Endothelial cell (in vitro differentiated cells): ENCODE measurements around the gene SORBS1. TPM values are rescaled to one million over a fixed set of nuclear protein-coding genes. Genes with fewer than 3 reads are reported as not detected.
A peak's percentile ranks its signal among the peaks of the same experiment; 100 is the strongest.

Experiments used
- DNase-seq: peaks from one replicate; pipeline ENCODE4 v3.0.0; 2021; ENCODE audit warnings: low spot score
- H3K27ac Mint-ChIP-seq: one replicate; pipeline ENCODE4 v1.8.0; 2021; ENCODE audit warnings: mixed read lengths, inconsistent platforms; ENCODE audit not compliant: unreplicated experiment
- H3K27me3 Mint-ChIP-seq: one replicate; pipeline ENCODE4 v1.8.0; 2021; ENCODE audit warnings: mild to moderate bottlenecking, moderate library complexity, mixed read lengths, inconsistent platforms; ENCODE audit not compliant: unreplicated experiment
- H3K36me3 Mint-ChIP-seq: one replicate; pipeline ENCODE4 v1.8.0; 2021; ENCODE audit warnings: mild to moderate bottlenecking, low read depth, mixed read lengths, inconsistent platforms; ENCODE audit not compliant: unreplicated experiment
- H3K4me1 Mint-ChIP-seq: one replicate; pipeline ENCODE4 v1.8.0; 2021; ENCODE audit warnings: mild to moderate bottlenecking, mixed read lengths, inconsistent platforms; ENCODE audit not compliant: unreplicated experiment
- H3K4me3 Mint-ChIP-seq: one replicate; pipeline ENCODE4 v1.8.0; 2021; ENCODE audit warnings: mild to moderate bottlenecking, mixed read lengths, inconsistent platforms; ENCODE audit not compliant: unreplicated experiment
- H3K9me3 Mint-ChIP-seq: one replicate; pipeline ENCODE4 v1.8.0; 2021; ENCODE audit warnings: mixed read lengths, inconsistent platforms; ENCODE audit not compliant: unreplicated experiment
- total RNA-seq: library from RNA; stranded (reverse); fragmentation: NEBNext Ultra II Directional; extraction: Animal tissue kit (Norgen Biotek cat#: 25700); gene quantifications from one replicate; pipeline ENCODE4 v1.2.1, GENCODE V29; 2021; ENCODE audit not compliant: unreplicated experiment
- TF ChIP-seq, protein P1 (sequence below): fragments of 200-600 bp; sonication (generic); IDR thresholded peaks from one replicate; pipeline ENCODE4 v1.5.0; 2021; ENCODE audit warnings: antibody characterized with exemption; ENCODE audit not compliant: unreplicated experiment

Gene SORBS1
- total RNA-seq, 1 donor from 2014 or later: 103 TPM

DNA sequence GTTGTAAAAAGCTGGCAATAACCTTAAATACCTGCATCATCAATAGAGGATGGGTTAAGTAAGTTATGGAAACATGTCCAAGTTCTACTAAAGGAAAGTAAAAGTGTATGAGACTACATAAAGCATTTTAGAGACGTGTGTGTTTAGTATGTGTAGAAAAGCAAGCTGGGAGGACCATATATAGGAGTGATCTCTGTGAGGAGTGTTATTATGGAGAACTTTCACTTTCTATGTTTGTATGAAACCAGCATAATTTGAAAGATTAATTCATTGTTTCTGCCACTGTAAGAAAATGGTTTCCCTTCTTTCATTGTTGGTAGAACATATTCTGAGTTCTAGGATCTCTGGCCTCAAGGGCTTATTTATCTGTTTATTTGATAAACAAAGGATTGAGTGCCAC, 251.2 kb downstream of the SORBS1 start:
- no peaks in the 10 kb centered on the region for H3K9me3 Mint-ChIP-seq
- H3K4me3 Mint-ChIP-seq: no peak overlapping the region
- H3K27me3 Mint-ChIP-seq: peaks cover 5% of the 10 kb centered on the region
- DNase-seq: no peak
- TF ChIP-seq, protein P1, sequence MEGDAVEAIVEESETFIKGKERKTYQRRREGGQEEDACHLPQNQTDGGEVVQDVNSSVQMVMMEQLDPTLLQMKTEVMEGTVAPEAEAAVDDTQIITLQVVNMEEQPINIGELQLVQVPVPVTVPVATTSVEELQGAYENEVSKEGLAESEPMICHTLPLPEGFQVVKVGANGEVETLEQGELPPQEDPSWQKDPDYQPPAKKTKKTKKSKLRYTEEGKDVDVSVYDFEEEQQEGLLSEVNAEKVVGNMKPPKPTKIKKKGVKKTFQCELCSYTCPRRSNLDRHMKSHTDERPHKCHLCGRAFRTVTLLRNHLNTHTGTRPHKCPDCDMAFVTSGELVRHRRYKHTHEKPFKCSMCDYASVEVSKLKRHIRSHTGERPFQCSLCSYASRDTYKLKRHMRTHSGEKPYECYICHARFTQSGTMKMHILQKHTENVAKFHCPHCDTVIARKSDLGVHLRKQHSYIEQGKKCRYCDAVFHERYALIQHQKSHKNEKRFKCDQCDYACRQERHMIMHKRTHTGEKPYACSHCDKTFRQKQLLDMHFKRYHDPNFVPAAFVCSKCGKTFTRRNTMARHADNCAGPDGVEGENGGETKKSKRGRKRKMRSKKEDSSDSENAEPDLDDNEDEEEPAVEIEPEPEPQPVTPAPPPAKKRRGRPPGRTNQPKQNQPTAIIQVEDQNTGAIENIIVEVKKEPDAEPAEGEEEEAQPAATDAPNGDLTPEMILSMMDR: no peak
- no peak overlapping the region for H3K27ac Mint-ChIP-seq
- H3K4me1 Mint-ChIP-seq: peaks cover 49% of the 10 kb centered on the region
- peaks cover 22% of the 10 kb centered on the region for H3K36me3 Mint-ChIP-seq

DNA sequence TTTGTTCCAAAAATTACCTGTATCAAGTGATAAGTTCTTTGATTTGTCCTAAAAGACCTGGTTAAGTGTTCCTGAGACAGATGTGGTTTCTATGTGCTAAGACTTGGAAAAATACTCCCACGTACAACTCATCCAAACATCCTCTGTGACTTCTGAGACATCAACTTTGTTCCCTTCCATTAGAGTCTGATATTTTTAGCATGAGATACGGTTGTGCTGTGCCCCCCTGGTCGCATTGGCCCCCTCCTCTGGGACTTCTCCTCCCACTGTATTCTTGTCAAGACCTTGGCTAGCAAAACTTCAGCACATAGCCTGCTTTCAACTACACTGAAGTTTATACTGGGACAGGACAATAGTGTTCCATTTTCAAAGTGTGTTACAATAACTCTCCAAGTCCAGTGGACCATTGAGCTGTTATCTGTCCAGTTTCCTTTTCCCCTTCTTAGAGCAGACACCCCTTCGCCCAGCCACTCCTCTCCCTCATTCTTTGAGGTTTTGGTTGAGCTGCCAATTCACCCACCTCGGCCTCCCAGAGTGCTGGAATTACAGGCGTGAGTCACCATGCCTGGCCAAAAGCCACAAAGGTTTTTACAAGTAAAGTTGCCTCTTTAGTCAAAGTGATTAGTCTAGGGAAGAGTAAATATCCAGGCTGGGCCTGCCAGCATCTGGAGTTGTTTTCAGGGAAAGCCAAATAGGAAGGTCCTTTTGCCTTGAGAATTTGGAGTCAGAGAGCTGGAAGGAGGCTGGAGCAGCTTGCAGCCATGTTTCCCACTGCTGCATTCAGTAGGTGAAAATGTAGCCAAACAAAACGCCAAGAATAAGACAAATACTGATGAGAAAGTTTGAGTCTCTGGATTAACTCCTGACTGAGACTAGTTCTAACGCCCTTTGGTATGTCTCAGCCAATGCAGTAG, 252.5 kb downstream of the SORBS1 start:
- peaks cover 3% of the 10 kb centered on the region for H3K27me3 Mint-ChIP-seq
- peaks cover 39% of the 10 kb centered on the region for H3K4me1 Mint-ChIP-seq
- H3K27ac Mint-ChIP-seq: peak overlapping the region; percentile 44
- no peak overlapping the region for H3K4me3 Mint-ChIP-seq
- TF ChIP-seq, protein P1: no peak
- peaks cover 14% of the 10 kb centered on the region for H3K36me3 Mint-ChIP-seq
- DNase-seq: no peak
- no peaks in the 10 kb centered on the region for H3K9me3 Mint-ChIP-seq

DNA sequence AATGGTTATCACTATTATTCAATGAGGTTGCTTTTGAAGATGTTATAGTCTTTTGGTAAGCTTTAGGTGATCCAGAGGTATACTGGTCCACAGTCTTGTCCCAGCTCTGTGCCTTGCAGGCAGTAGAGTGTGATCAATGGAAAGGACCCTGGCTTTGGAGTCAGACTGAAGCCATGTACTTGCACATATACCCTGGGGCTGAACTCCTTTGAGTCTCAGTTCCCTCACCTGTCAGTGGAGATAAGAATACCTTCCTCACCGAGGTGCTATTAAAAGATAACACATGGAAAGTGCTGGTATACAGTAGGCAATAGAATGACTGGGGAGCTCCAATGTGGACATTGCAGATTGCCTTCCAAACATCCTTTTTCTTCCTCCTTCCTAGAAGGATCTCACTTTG, 254.3 kb downstream of the SORBS1 start:
- Mint-ChIP-seq H3K4me3 (no peak overlapping the region), H3K27ac (no peak overlapping the region), H3K27me3 (peaks cover 5% of the 10 kb centered on the region)

DNA sequence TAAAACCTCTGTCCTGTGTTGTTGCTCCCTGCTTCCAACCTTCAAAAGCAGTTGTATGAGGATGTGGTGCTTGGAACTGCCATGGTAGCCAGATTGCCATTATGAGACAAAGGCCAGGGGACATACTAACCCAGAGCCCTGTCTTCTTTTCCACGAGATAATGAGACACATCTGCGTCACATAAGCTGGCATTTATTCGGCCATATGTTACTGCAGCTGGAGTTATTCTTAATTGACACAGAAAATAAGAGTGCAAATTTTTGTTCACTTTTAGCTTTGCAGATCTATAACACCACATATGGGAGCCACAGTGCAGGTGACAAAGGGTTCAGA, 254.9 kb downstream of the SORBS1 start:
- DNase-seq: no peak
- no peak overlapping the region for H3K4me3 Mint-ChIP-seq
- peaks cover 10% of the 10 kb centered on the region for H3K36me3 Mint-ChIP-seq
- peaks cover 19% of the 10 kb centered on the region for H3K4me1 Mint-ChIP-seq
- peaks cover 5% of the 10 kb centered on the region for H3K27me3 Mint-ChIP-seq
- no peaks in the 10 kb centered on the region for H3K9me3 Mint-ChIP-seq
- TF ChIP-seq, protein P1: no peak
- no peak overlapping the region for H3K27ac Mint-ChIP-seq

More for the DNA sequence above, 254.3 kb downstream of the SORBS1 start:
- Mint-ChIP-seq H3K9me3 (no peaks in the 10 kb centered on the region), H3K4me1 (peaks cover 22% of the 10 kb centered on the region), H3K36me3 (peaks cover 10% of the 10 kb centered on the region)
- TF ChIP-seq, protein P1: no peak
- no peak for DNase-seq

DNA sequence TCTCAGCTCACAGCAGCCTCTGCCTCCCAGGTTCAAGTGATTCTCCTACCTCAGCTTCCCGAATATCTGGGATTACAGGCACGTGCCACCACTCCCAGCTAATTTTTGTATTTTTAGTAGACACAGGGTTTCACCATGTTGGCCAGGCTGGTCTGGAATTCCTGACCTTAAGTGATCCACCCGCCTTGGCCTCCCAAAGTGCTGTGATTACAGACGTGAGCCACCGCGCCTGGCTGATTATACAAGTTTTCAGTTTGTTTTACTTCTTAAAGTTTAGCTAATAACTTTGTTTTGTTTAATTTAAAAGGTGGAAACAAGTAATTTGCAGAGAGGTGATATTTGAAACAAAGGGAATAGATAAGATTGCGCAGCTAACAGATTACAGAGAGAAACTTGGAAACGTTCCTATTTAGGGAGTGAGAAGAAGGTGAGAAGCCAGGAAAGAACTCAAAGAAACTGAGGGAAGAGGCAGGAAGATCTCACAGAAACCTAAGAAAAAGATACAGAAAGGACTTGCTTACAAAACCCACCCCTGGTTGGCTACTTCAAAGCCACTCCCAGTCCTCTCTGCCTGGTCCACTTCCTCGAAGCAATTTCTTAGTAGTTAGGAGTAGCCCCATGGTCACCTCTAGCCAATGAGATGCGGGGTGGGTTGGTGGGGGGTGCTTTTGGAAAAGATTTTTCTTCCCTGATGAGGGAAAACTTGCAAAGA, 255.4 kb downstream of the SORBS1 start:
- DNase-seq: no peak
- Mint-ChIP-seq H3K4me3 (no peak overlapping the region), H3K4me1 (peaks cover 15% of the 10 kb centered on the region)

More for the DNA sequence above, 255.4 kb downstream of the SORBS1 start:
- Mint-ChIP-seq H3K27ac (no peak overlapping the region), H3K27me3 (peaks cover 5% of the 10 kb centered on the region), H3K9me3 (no peaks in the 10 kb centered on the region), H3K36me3 (peaks cover 8% of the 10 kb centered on the region)
- TF ChIP-seq, protein P1: no peak
